Smooth muscle cell (in vitro differentiated cells): ENCODE data around the gene RGS9. TPM values are rescaled to one million over a fixed set of nuclear protein-coding genes. Genes with fewer than 3 reads are reported as not detected.

Experiments used
- DNase-seq: peaks from one replicate; lab custom pipeline; 2025; ENCODE audit not compliant: unreplicated experiment; lab: John Stamatoyannopoulos, UW
- H2AFZ ChIP-seq: fragments of 200-600 bp; sonication (generic); 2 replicates; pipeline ENCODE4 v1.6.0; 2016; ENCODE audit warnings: antibody characterized with exemption, low read depth, mild to moderate bottlenecking
- H3F3A ChIP-seq: fragments of 200-600 bp; sonication (generic); 2 replicates; pipeline ENCODE4 v1.6.0; 2017; ENCODE audit warnings: antibody characterized with exemption, low read depth
- H3K27ac ChIP-seq: fragments of 200-600 bp; sonication (generic); 2 replicates; pipeline ENCODE4 v1.5.1; 2016; ENCODE audit warnings: low read depth, mild to moderate bottlenecking
- H3K27me3 ChIP-seq: fragments of 200-600 bp; sonication (generic); 2 replicates; pipeline ENCODE4 v1.6.1; 2016; ENCODE audit warnings: low read depth, mild to moderate bottlenecking
- H3K36me3 ChIP-seq: fragments of 200-600 bp; sonication (generic); 2 replicates; pipeline ENCODE4 v1.5.1; 2016; ENCODE audit warnings: low read depth
- H3K4me1 ChIP-seq: fragments of 200-600 bp; sonication (generic); 2 replicates; pipeline ENCODE4 v1.5.1; 2016; ENCODE audit warnings: low read depth
- H3K4me2 ChIP-seq: fragments of 200-600 bp; sonication (generic); 2 replicates; pipeline ENCODE4 v1.6.0; 2016; ENCODE audit warnings: mild to moderate bottlenecking
- H3K4me3 ChIP-seq: fragments of 200-600 bp; sonication (generic); 2 replicates; pipeline ENCODE4 v1.5.1; 2016; ENCODE audit warnings: mild to moderate bottlenecking
- H3K79me2 ChIP-seq: fragments of 200-600 bp; sonication (generic); 2 replicates; pipeline ENCODE4 v1.6.0; 2016; ENCODE audit warnings: low read depth, mild to moderate bottlenecking
- H3K9ac ChIP-seq: fragments of 200-600 bp; sonication (generic); 2 replicates; pipeline ENCODE4 v1.6.0; 2016; ENCODE audit warnings: low read depth
- H3K9me3 ChIP-seq: fragments of 200-600 bp; sonication (generic); replicated peaks from 2 replicates; pipeline ENCODE4 v1.5.1; 2016; ENCODE audit warnings: low read depth
- H4K20me1 ChIP-seq: fragments of 200-600 bp; sonication (generic); 2 replicates; pipeline ENCODE4 v1.6.0; 2016; ENCODE audit warnings: low read depth
- WGBS: methylation state at CpG from one replicate; pipeline ENCODE4 v1.1.7; 2016; ENCODE audit warnings: low lambda C conversion rate; 5-methylcytosine and 5-hydroxymethylcytosine counted together
- polyA plus RNA-seq: library from polyadenylated mRNA; unstranded; fragments of >200 nt; fragmentation: Nextera tagmentation; extraction: Ambion mirVana; gene quantifications from 2 replicates; pipeline ENCODE4 v1.2.1, GENCODE V29; 2016
- total RNA-seq: library from RNA; depleted of rRNA; stranded (reverse); fragments of >200 nt; gene quantifications from 2 replicates; pipeline ENCODE4 v1.2.3, GENCODE V29; 2014
- TF ChIP-seq, protein P1 (sequence below): fragments of 200-600 bp; sonication (generic); IDR thresholded peaks from 2 replicates; pipeline ENCODE4 v1.5.1; 2017; ENCODE audit warnings: borderline replicate concordance, mild to moderate bottlenecking, antibody characterized with exemption; ENCODE audit not compliant: insufficient read depth, poor library complexity, severe bottlenecking

RGS9 gene
- total and polyA plus RNA-seq, 2 experiments from 2014 or later: 16.3 to 18.8 TPM

DNA sequence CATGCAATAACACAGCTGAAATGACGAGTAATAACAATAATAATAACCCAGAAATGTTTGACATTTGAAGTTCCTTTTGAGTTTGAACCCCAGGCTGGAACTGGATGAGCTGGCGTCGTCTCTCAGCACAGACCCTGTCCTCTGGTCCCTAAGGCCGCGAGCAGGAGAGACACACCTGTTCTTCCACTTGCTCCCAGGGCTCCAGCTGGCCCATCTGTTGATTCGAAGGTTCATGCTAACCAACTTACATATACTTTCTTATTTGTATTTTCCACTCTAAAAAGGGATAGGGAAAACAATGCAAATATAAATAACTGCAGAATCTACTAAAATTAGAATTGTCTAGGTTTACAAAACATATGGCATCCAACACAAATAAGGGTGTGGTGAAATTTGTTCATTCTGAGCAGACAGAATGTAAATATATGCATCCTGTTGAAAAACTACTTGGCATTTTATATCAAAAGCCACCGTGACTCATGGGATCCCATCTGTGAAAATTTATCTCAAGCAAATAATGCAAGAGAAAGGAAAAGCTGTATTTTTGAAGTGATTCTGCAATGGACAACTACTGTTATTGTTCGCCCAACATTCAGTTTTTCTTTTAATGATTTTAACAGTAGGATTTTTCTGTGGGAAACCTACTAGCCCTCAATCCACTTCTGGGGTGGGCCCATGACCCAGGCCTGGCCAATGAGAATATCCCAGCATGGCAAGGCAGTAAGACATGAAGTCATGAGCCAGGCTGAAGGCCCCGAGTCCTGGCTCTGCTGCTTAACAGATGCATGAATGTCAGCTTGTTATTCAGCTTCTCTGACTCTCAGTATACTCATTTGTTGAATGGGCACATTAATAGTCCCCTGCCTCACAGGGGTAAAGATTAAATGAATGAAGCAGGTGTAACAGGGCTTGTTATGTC lies 13.2 kb upstream of the RGS9 start:
- H3K9ac ChIP-seq: peak overlapping the region; percentile 95
- DNase-seq: no peak

DNA sequence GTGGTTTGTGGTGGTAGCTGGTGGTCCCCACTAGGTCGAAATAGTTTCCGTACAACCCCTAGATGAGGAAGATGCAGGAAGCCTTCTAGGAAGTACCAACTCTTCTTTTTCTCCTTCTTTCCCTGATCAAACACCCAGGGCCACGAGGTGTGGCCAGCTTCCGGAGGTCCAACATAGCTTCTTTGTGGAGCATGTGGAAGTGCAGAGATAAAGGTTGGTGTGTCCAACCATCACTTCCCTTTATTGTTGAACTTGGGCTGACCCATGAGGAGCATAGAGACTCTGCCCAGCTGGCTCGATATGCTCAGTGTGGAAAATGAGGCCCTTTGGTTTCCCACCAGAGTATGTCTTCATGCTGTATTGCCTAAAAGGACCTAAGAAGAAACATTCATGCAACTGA lies 6.3 kb upstream of the RGS9 start:
- no peaks in the 10 kb centered on the region for H4K20me1 ChIP-seq
- WGBS: 85% methylated on average over 5 of the region's 5 CpGs
- H3K27me3 ChIP-seq: peaks cover 12% of the 10 kb centered on the region
- H3K4me3 ChIP-seq: no peak overlapping the region
- no peaks in the 10 kb centered on the region for H3K79me2 ChIP-seq
- no peak for DNase-seq
- no peak overlapping the region for H2AFZ ChIP-seq
- H3K9ac ChIP-seq: no peak overlapping the region
- no peaks in the 10 kb centered on the region for H3F3A ChIP-seq
- no peak overlapping the region for H3K27ac ChIP-seq
- H3K4me2 ChIP-seq: no peak overlapping the region
- H3K36me3 ChIP-seq: no peaks in the 10 kb centered on the region
- H3K4me1 ChIP-seq: no peaks in the 10 kb centered on the region
- H3K9me3 ChIP-seq: no peaks in the 10 kb centered on the region
- TF ChIP-seq, protein P1, sequence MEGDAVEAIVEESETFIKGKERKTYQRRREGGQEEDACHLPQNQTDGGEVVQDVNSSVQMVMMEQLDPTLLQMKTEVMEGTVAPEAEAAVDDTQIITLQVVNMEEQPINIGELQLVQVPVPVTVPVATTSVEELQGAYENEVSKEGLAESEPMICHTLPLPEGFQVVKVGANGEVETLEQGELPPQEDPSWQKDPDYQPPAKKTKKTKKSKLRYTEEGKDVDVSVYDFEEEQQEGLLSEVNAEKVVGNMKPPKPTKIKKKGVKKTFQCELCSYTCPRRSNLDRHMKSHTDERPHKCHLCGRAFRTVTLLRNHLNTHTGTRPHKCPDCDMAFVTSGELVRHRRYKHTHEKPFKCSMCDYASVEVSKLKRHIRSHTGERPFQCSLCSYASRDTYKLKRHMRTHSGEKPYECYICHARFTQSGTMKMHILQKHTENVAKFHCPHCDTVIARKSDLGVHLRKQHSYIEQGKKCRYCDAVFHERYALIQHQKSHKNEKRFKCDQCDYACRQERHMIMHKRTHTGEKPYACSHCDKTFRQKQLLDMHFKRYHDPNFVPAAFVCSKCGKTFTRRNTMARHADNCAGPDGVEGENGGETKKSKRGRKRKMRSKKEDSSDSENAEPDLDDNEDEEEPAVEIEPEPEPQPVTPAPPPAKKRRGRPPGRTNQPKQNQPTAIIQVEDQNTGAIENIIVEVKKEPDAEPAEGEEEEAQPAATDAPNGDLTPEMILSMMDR: no peak

More for the DNA sequence above, 13.2 kb upstream of the RGS9 start:
- Histone ChIP-seq H3K27ac (peak overlapping the region; percentile 93), H3K79me2 (no peaks in the 10 kb centered on the region), H3K36me3 (no peaks in the 10 kb centered on the region), H3F3A (peaks cover 9% of the 10 kb centered on the region), H3K4me3 (peak overlapping the region; percentile 90), H4K20me1 (no peaks in the 10 kb centered on the region), H3K4me2 (peak overlapping the region; percentile 92), H3K4me1 (no peaks in the 10 kb centered on the region), H3K27me3 (peaks cover 4% of the 10 kb centered on the region), H2AFZ (peak overlapping the region; percentile 100), H3K9me3 (no peaks in the 10 kb centered on the region)
- WGBS: 79% methylated on average over 9 of the region's 9 CpGs
- TF ChIP-seq, protein P1: no peak

DNA sequence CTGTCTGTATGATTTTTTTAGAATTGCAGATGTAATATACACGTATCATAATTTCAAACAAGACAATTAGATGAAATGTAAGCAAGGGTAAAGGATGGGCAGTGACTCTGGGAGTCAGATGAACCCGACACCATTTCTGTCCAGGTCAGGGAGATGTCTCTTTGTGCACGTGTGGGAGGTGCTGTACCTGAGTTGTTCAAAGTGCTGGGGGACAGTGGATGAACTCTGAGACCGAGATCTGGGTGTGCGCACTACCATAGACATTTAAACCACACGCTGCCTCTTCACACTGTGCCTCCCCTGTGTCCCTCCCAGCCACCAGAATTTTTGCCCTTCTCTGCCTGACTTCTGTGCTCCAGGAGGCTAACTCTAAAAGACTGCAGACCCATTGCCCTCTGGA lies 5.9 kb upstream of the RGS9 start:
- H3F3A ChIP-seq: no peaks in the 10 kb centered on the region
- no peak for DNase-seq
- TF ChIP-seq, protein P1: no peak
- H3K36me3 ChIP-seq: no peaks in the 10 kb centered on the region
- peaks cover 12% of the 10 kb centered on the region for H3K27me3 ChIP-seq
- no peaks in the 10 kb centered on the region for H3K79me2 ChIP-seq
- H3K4me2 ChIP-seq: no peak overlapping the region
- H3K27ac ChIP-seq: no peak overlapping the region
- no peaks in the 10 kb centered on the region for H3K4me1 ChIP-seq
- H2AFZ ChIP-seq: no peak overlapping the region
- H4K20me1 ChIP-seq: no peaks in the 10 kb centered on the region
- H3K4me3 ChIP-seq: no peak overlapping the region
- no peaks in the 10 kb centered on the region for H3K9me3 ChIP-seq
- no peak overlapping the region for H3K9ac ChIP-seq
- 76% methylated on average over 6 of the region's 6 CpGs for WGBS
